B cell (primary cell): ENCODE data around the gene ABCF1. TPM values are rescaled to one million over a fixed set of nuclear protein-coding genes. Genes with fewer than 3 reads are reported as not detected.

Experiments used
- ATAC-seq: fragments of 200-7000 bp; cut with Tn5 transposase; one replicate; pipeline ENCODE4 v1.10.0; 2021; ENCODE audit warnings: low read depth, mild to moderate bottlenecking, moderate number of reproducible peaks, moderate library complexity
- CTCF ChIA-PET: fragments of 350-600 bp; sonication (Branson Sonifier 250); formaldehyde crosslinking; loops from one replicate; lab custom pipeline; 2021; ENCODE audit warnings: antibody characterized with exemption, inconsistent platforms; lab: Charles Lee
- POLR2A ChIA-PET: fragments of 350-600 bp; sonication (Branson Sonifier 250); formaldehyde crosslinking; loops from one replicate; lab custom pipeline; 2021; ENCODE audit warnings: antibody characterized with exemption; lab: Charles Lee
- DNase-seq: peaks from one replicate; pipeline ENCODE4 v3.0.0; 2013
- H2AFZ ChIP-seq: 2 replicates; pipeline ENCODE4 v1.6.1; 2012; ENCODE audit warnings: mild to moderate bottlenecking, low read depth, low read length; ENCODE audit not compliant: insufficient read depth, poor library complexity, severe bottlenecking
- H3K27ac ChIP-seq, 2 donors: 1 replicate in 1 of 2; 2 replicates in 1 of 2; pipeline ENCODE4 v1.5.1; 2012 to 2013; ENCODE audit warnings: low read length in 2 of 2, mild to moderate bottlenecking in 2 of 2, moderate library complexity in 1 of 2
- H3K27me3 ChIP-seq, 4 experiments: fragments of 200-600 bp in 1 of 4; sonication (generic) in 1 of 4; replicated peaks in 1 of 4; 1 replicate in 2 of 4; 2 replicates in 2 of 4; pipeline versions ENCODE4 v1.6.1 to v1.7.0; 2013 to 2016; ENCODE audit warnings: low read length in 3 of 4, mild to moderate bottlenecking in 2 of 4, mixed read lengths in 1 of 4, moderate library complexity in 1 of 4; ENCODE audit not compliant: insufficient read depth in 4 of 4, control insufficient read depth in 3 of 4; ENCODE audit errors: control extremely low read depth in 1 of 4
- H3K36me3 ChIP-seq, 2 experiments: replicated peaks in 1 of 2; 1 replicate in 1 of 2; 2 replicates in 1 of 2; pipeline versions ENCODE4 v1.6.1 to v1.7.1; 2013; ENCODE audit warnings: low read length in 1 of 2; ENCODE audit not compliant: insufficient read depth in 2 of 2, control insufficient read depth in 1 of 2; ENCODE audit errors: control extremely low read depth in 1 of 2, extremely low read depth in 1 of 2
- H3K4me1 ChIP-seq, 2 donors: fragments of 200-600 bp in 1 of 2; sonication (generic) in 1 of 2; 1 replicate in 1 of 2; 2 replicates in 1 of 2; pipeline versions ENCODE4 v1.5.1 to v1.6.1; 2013 to 2017; ENCODE audit warnings: low read length in 2 of 2; ENCODE audit not compliant: control insufficient read depth in 2 of 2, insufficient read depth in 2 of 2
- H3K4me2 ChIP-seq: replicated peaks from 2 replicates; pipeline ENCODE3; 2012; ENCODE audit warnings: mild to moderate bottlenecking, low read depth, low read length; ENCODE audit not compliant: poor library complexity, severe bottlenecking
- H3K4me3 ChIP-seq, 5 experiments: fragments of 200-600 bp in 1 of 5; sonication (generic) in 1 of 5; 1 replicate in 3 of 5; 2 replicates in 2 of 5; pipeline versions ENCODE4 v1.5.1 to v1.7.0; 2011 to 2016; ENCODE audit warnings: low read length in 4 of 5, mild to moderate bottlenecking in 4 of 5, low read depth in 2 of 5, control low read depth in 1 of 5, moderate library complexity in 1 of 5; ENCODE audit not compliant: insufficient read depth in 1 of 5; ENCODE audit errors: control extremely low read depth in 1 of 5, extremely low read depth in 1 of 5
- H3K79me2 ChIP-seq: fragments of 200-600 bp; sonication (generic); one replicate; pipeline ENCODE4 v1.6.0; 2016; ENCODE audit warnings: low read length; ENCODE audit not compliant: control insufficient read depth, insufficient read depth
- H3K9ac ChIP-seq: fragments of 200-600 bp; sonication (generic); 2 replicates; pipeline ENCODE4 v1.6.1; 2017; ENCODE audit warnings: mild to moderate bottlenecking, low read length, moderate library complexity
- H3K9me3 ChIP-seq, 3 donors: one replicate each; pipeline versions ENCODE4 v1.6.1 to v1.7.1; 2013; ENCODE audit warnings: low read length in 2 of 3; ENCODE audit not compliant: control insufficient read depth in 2 of 3, insufficient read depth in 1 of 3; ENCODE audit errors: control extremely low read depth in 1 of 3
- H4K20me1 ChIP-seq: 2 replicates; pipeline ENCODE4 v1.6.0; 2012; ENCODE audit warnings: mild to moderate bottlenecking, low read length; ENCODE audit not compliant: insufficient read depth, control insufficient read depth, poor library complexity, severe bottlenecking
- H3K27ac Mint-ChIP-seq: one replicate; pipeline ENCODE4 v1.8.0; 2021; ENCODE audit warnings: mixed read lengths
- H3K27me3 Mint-ChIP-seq: one replicate; pipeline ENCODE4 v1.8.0; 2021; ENCODE audit warnings: mixed read lengths
- H3K4me1 Mint-ChIP-seq: one replicate; pipeline ENCODE4 v1.8.0; 2021; ENCODE audit warnings: mixed read lengths
- H3K4me3 Mint-ChIP-seq: one replicate; pipeline ENCODE4 v1.8.0; 2021; ENCODE audit warnings: mixed read lengths
- H3K9me3 Mint-ChIP-seq: one replicate; pipeline ENCODE4 v1.8.0; 2022; ENCODE audit warnings: mixed read lengths; ENCODE audit not compliant: insufficient read depth
- CTCF ChIP-seq: fragments of 200-600 bp; IDR thresholded peaks from one replicate; pipeline ENCODE4 v1.8.0; 2022; ENCODE audit warnings: antibody characterized with exemption, mild to moderate bottlenecking
- EZH2 ChIP-seq: IDR thresholded peaks from 2 replicates; pipeline ENCODE4 v1.6.1; 2012; ENCODE audit warnings: borderline replicate concordance, low read depth, mild to moderate bottlenecking, moderate library complexity, low read length; ENCODE audit not compliant: insufficient read depth, poor library complexity, severe bottlenecking
- whole genome bisulfite sequencing: methylation state at CpG from one replicate; pipeline ENCODE4 v1.1.5; 2013; ENCODE audit warnings: missing lambda C conversion rate; ENCODE audit not compliant: insufficient coverage; 5-methylcytosine and 5-hydroxymethylcytosine counted together
- intact Hi-C: fragments of 100-400 bp; cut with micrococcal nuclease; formaldehyde crosslinking; loops from one replicate; pipeline ENCODE4 v1.10.0; 2022
- polyA plus RNA-seq: library from polyadenylated mRNA; depleted of rRNA; stranded (reverse); fragments of >200 nt; gene quantifications from 2 replicates; pipeline ENCODE4 v1.2.3, GENCODE V29; 2012
- small RNA-seq: library from RNA; depleted of rRNA; stranded (forward); fragments of <200 nt; gene quantifications from one replicate; pipeline ENCODE3, GENCODE V24; 2012; ENCODE audit warnings: low replicate concordance, low read depth; ENCODE audit not compliant: insufficient read length
- total RNA-seq, 2 donors: library from RNA; stranded (reverse); fragments of 120-200 nt in 1 of 2; gene quantifications; 1 replicate in 1 of 2; 2 replicates in 1 of 2; pipeline versions ENCODE4 v1.2.3 to v1.2.4, GENCODE V29; 2013 to 2022

ABCF1 gene
- total and polyA plus RNA-seq, 2 donors (not counting 1 experiment from before 2014, with no cell fraction given): 22.8 to 60.9 TPM

- DNase-seq: no peak
- H3K9me3 ChIP-seq: no peaks in the 10 kb centered on the region
- ATAC-seq: no peak
Measured at GRCh38 chr6:30641048-30641447, 69.8 kb downstream of the ABCF1 start.

More at GRCh38 chr6:30641048-30641447, 69.8 kb downstream of the ABCF1 start:
- H3K4me3 Mint-ChIP-seq: no peak overlapping the region
- peaks cover 3% of the 10 kb centered on the region for H3K79me2 ChIP-seq
- TF ChIP-seq CTCF: no peak
- TF ChIP-seq EZH2: no peak
- CTCF ChIA-PET: interaction anchor here (0.7 to 1.8 kb wide), 3 partner anchors 96 to 402 kb away, joined by 3 to 8 read pairs (median 3); no protein-coding TSS in a partner anchor
- no peak overlapping the region for H3K4me2 ChIP-seq
- H3K4me3 ChIP-seq: no peak overlapping the region
- WGBS: no CpG with 5 or more reads among the region's 1 CpG
- no peaks in the 10 kb centered on the region for H3K27me3 Mint-ChIP-seq
- intact Hi-C loops: no loop called here
- H3K9me3 Mint-ChIP-seq: no peaks in the 10 kb centered on the region
- H3K4me1 ChIP-seq: peaks cover 0 to 1% of the 10 kb centered on the region in 2 donors
- no peaks in the 10 kb centered on the region for H3K27me3 ChIP-seq
- H3K36me3 ChIP-seq: peaks cover 3 to 15% of the 10 kb centered on the region in 2 experiments
- H3K27ac Mint-ChIP-seq: no peak overlapping the region
- H3K9ac ChIP-seq: no peak overlapping the region
- no peak overlapping the region for H2AFZ ChIP-seq
- peaks cover 7% of the 10 kb centered on the region for H3K4me1 Mint-ChIP-seq
- peaks cover 5% of the 10 kb centered on the region for H4K20me1 ChIP-seq
- H3K27ac ChIP-seq: no peak overlapping the region
- POLR2A ChIA-PET: interaction anchor here (0.7 kb wide), 1 partner anchor 28 kb away, joined by 3 read pairs; no protein-coding TSS in a partner anchor

Small RNAs within 50 kb of the gene (small RNA-seq; reads per million reads assigned to genes)
- not detected for gene MIR877

Other genes starting within 250 kb of the ABCF1 start
- 28.2 and 31.4 TPM in 2 replicates for gene TRIM39, start 244.5 kb upstream of the ABCF1 start, total RNA-seq
- gene TRIM39, start 244.5 kb upstream of the ABCF1 start, polyA plus RNA-seq: 18.1 and 43.6 TPM in 2 replicates
- 48.1 and 50.6 TPM in 2 replicates for gene RPP21, start 226.3 kb upstream of the ABCF1 start, total RNA-seq
- 104 and 114 TPM in 2 replicates for gene RPP21, start 226.3 kb upstream of the ABCF1 start, polyA plus RNA-seq
- 1,023 and 1,043 TPM in 2 replicates for gene HLA-E, start 81.9 kb upstream of the ABCF1 start, total RNA-seq
- gene HLA-E, start 81.9 kb upstream of the ABCF1 start, polyA plus RNA-seq: 1,146 and 1,174 TPM in 2 replicates
- gene GNL1, start 15.0 kb upstream of the ABCF1 start, total RNA-seq: 107 and 109 TPM in 2 replicates
- gene GNL1, start 15.0 kb upstream of the ABCF1 start, polyA plus RNA-seq: 36.0 and 38.7 TPM in 2 replicates
- 30.3 and 33.7 TPM in 2 replicates for gene PRR3, start 14.1 kb upstream of the ABCF1 start, total RNA-seq
- 10.7 and 15.0 TPM in 2 replicates for gene PRR3, start 14.1 kb upstream of the ABCF1 start, polyA plus RNA-seq
- 157 and 177 TPM in 2 replicates for gene PPP1R10, start 45.8 kb downstream of the ABCF1 start, total RNA-seq
- gene PPP1R10, start 45.8 kb downstream of the ABCF1 start, polyA plus RNA-seq: 40.7 and 61.5 TPM in 2 replicates
- 37.9 and 38.8 TPM in 2 replicates for gene MRPS18B, start 46.4 kb downstream of the ABCF1 start, total RNA-seq
- 26.3 and 35.9 TPM in 2 replicates for gene MRPS18B, start 46.4 kb downstream of the ABCF1 start, polyA plus RNA-seq
- 19.3 and 21.5 TPM in 2 replicates for gene ATAT1, start 55.4 kb downstream of the ABCF1 start, total RNA-seq
- 15.1 and 15.7 TPM in 2 replicates for gene ATAT1, start 55.4 kb downstream of the ABCF1 start, polyA plus RNA-seq
- 24.9 and 37.2 TPM in 2 replicates for gene C6orf136, start 75.7 kb downstream of the ABCF1 start, total RNA-seq
- 31.0 and 36.6 TPM in 2 replicates for gene C6orf136, start 75.7 kb downstream of the ABCF1 start, polyA plus RNA-seq
- 51.1 and 58.3 TPM in 2 replicates for gene DHX16, start 101.6 kb downstream of the ABCF1 start, total RNA-seq
- gene DHX16, start 101.6 kb downstream of the ABCF1 start, polyA plus RNA-seq: 69.7 and 71.7 TPM in 2 replicates
- gene PPP1R18, start 115.2 kb downstream of the ABCF1 start, total RNA-seq: 121 and 125 TPM in 2 replicates
- 71.6 and 113 TPM in 2 replicates for gene PPP1R18, start 115.2 kb downstream of the ABCF1 start, polyA plus RNA-seq
- 22.8 and 24.9 TPM in 2 replicates for gene NRM, start 119.5 kb downstream of the ABCF1 start, total RNA-seq
- gene NRM, start 119.5 kb downstream of the ABCF1 start, polyA plus RNA-seq: 18.9 and 26.0 TPM in 2 replicates
- gene MDC1, start 145.8 kb downstream of the ABCF1 start, total RNA-seq: 69.3 and 87.4 TPM in 2 replicates
- gene MDC1, start 145.8 kb downstream of the ABCF1 start, polyA plus RNA-seq: 24.9 and 26.4 TPM in 2 replicates
- 288 and 295 TPM in 2 replicates for gene TUBB, start 148.9 kb downstream of the ABCF1 start, total RNA-seq
- 58.9 and 102 TPM in 2 replicates for gene TUBB, start 148.9 kb downstream of the ABCF1 start, polyA plus RNA-seq
- gene FLOT1, start 171.2 kb downstream of the ABCF1 start, total RNA-seq: 71.2 and 75.7 TPM in 2 replicates
- 75.8 and 79.4 TPM in 2 replicates for gene FLOT1, start 171.2 kb downstream of the ABCF1 start, polyA plus RNA-seq
- gene IER3, start 173.1 kb downstream of the ABCF1 start, total RNA-seq: 4.2 and 5.5 TPM in 2 replicates
- 3.7 and 7.5 TPM in 2 replicates for gene IER3, start 173.1 kb downstream of the ABCF1 start, polyA plus RNA-seq